OCI-LY7 (cell line): Measurements from ENCODE around the gene ENHO. TPM values are rescaled to one million over a fixed set of nuclear protein-coding genes. Genes with fewer than 3 reads are reported as not detected.

Experiments
- BruUV-seq: library from RNA; stranded (reverse); fragments of 400-500 nt; replicated peaks from 2 replicates; lab custom pipeline; 2021; lab: Mats Ljungman, UMichigan
- CTCF ChIA-PET: fragments of 300-600 bp; sonication (Branson Sonifier 250); formaldehyde crosslinking; loops from one replicate; lab custom pipeline; 2022; ENCODE audit warnings: antibody characterized with exemption; ENCODE audit not compliant: unreplicated experiment; lab: Charles Lee
- POLR2A ChIA-PET: fragments of 300-600 bp; sonication (Branson Sonifier 250); formaldehyde crosslinking; loops from one replicate; lab custom pipeline; 2022; ENCODE audit warnings: antibody characterized with exemption; lab: Charles Lee
- DNase-seq: peaks from one replicate; pipeline ENCODE4 v3.0.0-alpha.2; 2015; ENCODE audit warnings: low spot score
- H2AFZ ChIP-seq: fragments of 200-600 bp; sonication (generic), shearing (Covaris generic); 2 replicates; pipeline ENCODE4 v1.6.1; 2014; ENCODE audit warnings: mild to moderate bottlenecking, antibody characterized with exemption, low read length, moderate library complexity
- H3K27ac ChIP-seq: fragments of 200-600 bp; sonication (generic); 2 replicates; pipeline ENCODE4 v1.5.1; 2014; ENCODE audit warnings: mixed run types, low read depth, mild to moderate bottlenecking, moderate library complexity, low read length, inconsistent platforms; ENCODE audit not compliant: poor library complexity, severe bottlenecking
- H3K36me3 ChIP-seq: fragments of 200-600 bp; sonication (generic); 2 replicates; pipeline ENCODE4 v1.6.1; 2014; ENCODE audit warnings: mild to moderate bottlenecking, antibody characterized with exemption, low read length, moderate library complexity, mixed read lengths; ENCODE audit not compliant: insufficient read depth
- H3K4me1 ChIP-seq: fragments of 200-600 bp; sonication (generic); 2 replicates; pipeline ENCODE4 v1.5.1; 2014; ENCODE audit warnings: mild to moderate bottlenecking, low read length; ENCODE audit not compliant: insufficient read depth, poor library complexity, severe bottlenecking
- H3K4me2 ChIP-seq: fragments of 200-600 bp; sonication (generic); 2 replicates; pipeline ENCODE4 v1.6.1; 2014; ENCODE audit warnings: mild to moderate bottlenecking, low read length
- H3K4me3 ChIP-seq: fragments of 200-600 bp; sonication (generic); 2 replicates; pipeline ENCODE4 v1.5.1; 2014; ENCODE audit warnings: mild to moderate bottlenecking, low read depth, low read length; ENCODE audit not compliant: poor library complexity, severe bottlenecking
- H3K79me2 ChIP-seq: fragments of 200-600 bp; sonication (generic); 2 replicates; pipeline ENCODE4 v1.6.1; 2016; ENCODE audit warnings: low read depth, mild to moderate bottlenecking, low read length, moderate library complexity, mixed read lengths; ENCODE audit not compliant: insufficient read depth
- H3K9me2 ChIP-seq: fragments of 200-600 bp; sonication (generic); 2 replicates; pipeline ENCODE4 v1.6.1; 2016; ENCODE audit warnings: mild to moderate bottlenecking, low read length, mixed read lengths; ENCODE audit not compliant: insufficient read depth
- H3K9me3 ChIP-seq: fragments of 200-600 bp; sonication (generic); 2 replicates; pipeline ENCODE4 v1.6.1; 2014; ENCODE audit warnings: mild to moderate bottlenecking, mixed run types, low read length, mixed read lengths
- H4K20me1 ChIP-seq: fragments of 200-600 bp; sonication (generic); 2 replicates; pipeline ENCODE4 v1.6.1; 2014; ENCODE audit warnings: mild to moderate bottlenecking, antibody characterized with exemption, low read length, moderate library complexity, mixed read lengths; ENCODE audit not compliant: insufficient read depth
- EZH2phosphoT487 ChIP-seq: fragments of 200-600 bp; sonication (generic); IDR thresholded peaks from 2 replicates; pipeline ENCODE4 v1.6.1; 2018; ENCODE audit warnings: low read depth, borderline replicate concordance, mild to moderate bottlenecking, mixed run types, antibody characterized with exemption, low read length, moderate library complexity, mixed read lengths
- intact Hi-C: fragments of 100-400 bp; cut with micrococcal nuclease; formaldehyde crosslinking; loops from one replicate; pipeline ENCODE4 v1.10.0; 2022; ENCODE audit not compliant: unreplicated experiment
- total RNA-seq, 2 experiments: library from RNA; depleted of rRNA in 1 of 2; stranded (reverse); fragments of >200 nt in 1 of 2; shearing (Covaris generic) in 1 of 2; gene quantifications; 2 replicates each; pipeline ENCODE4 v1.2.3, GENCODE V29; 2014 to 2022
- TF ChIP-seq, protein P1 (sequence below): fragments of 200-600 bp; sonication (generic); conservative IDR thresholded peaks from 2 replicates; pipeline ENCODE4 v1.5.1; 2014; ENCODE audit warnings: mild to moderate bottlenecking, antibody characterized with exemption, low read length, moderate library complexity, mixed read lengths

ENHO gene
- total RNA-seq, 2 experiments from 2014 or later: 0.91 TPM; not detected in 1

DNA sequence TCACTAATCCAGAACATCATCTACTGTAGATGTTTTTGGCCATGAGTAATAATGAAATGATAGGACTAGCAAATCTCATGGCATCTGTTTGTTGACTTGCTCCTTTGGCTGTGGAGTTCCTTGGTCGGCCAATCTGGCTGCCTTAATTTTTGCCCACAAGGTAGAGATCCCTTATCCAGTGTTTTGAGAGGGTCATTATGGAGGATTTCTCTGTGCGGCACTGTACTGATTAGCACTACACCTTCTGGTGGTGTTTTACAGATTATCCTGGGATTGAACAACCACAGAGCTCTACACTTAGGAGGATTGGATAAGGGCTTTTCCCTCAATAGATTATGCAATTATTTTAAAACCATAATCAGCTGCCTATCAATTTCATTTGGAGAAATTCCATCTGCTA, 3.2 kb upstream of the ENHO start:
- H3K79me2 ChIP-seq: no peaks in the 10 kb centered on the region
- TF ChIP-seq, protein P1, sequence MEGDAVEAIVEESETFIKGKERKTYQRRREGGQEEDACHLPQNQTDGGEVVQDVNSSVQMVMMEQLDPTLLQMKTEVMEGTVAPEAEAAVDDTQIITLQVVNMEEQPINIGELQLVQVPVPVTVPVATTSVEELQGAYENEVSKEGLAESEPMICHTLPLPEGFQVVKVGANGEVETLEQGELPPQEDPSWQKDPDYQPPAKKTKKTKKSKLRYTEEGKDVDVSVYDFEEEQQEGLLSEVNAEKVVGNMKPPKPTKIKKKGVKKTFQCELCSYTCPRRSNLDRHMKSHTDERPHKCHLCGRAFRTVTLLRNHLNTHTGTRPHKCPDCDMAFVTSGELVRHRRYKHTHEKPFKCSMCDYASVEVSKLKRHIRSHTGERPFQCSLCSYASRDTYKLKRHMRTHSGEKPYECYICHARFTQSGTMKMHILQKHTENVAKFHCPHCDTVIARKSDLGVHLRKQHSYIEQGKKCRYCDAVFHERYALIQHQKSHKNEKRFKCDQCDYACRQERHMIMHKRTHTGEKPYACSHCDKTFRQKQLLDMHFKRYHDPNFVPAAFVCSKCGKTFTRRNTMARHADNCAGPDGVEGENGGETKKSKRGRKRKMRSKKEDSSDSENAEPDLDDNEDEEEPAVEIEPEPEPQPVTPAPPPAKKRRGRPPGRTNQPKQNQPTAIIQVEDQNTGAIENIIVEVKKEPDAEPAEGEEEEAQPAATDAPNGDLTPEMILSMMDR: no peak
- TF ChIP-seq EZH2phosphoT487: no peak
- no TSS peak for BruUV-seq
- H3K9me3 ChIP-seq: no peaks in the 10 kb centered on the region
- ChIA-PET CTCF (no interaction called here), POLR2A (no interaction called here)
- no peak overlapping the region for H3K4me2 ChIP-seq
- H3K4me1 ChIP-seq: peaks cover 12% of the 10 kb centered on the region
- DNase-seq: no peak
- H3K36me3 ChIP-seq: no peaks in the 10 kb centered on the region
- H2AFZ ChIP-seq: no peak overlapping the region
- H3K9me2 ChIP-seq: no peaks in the 10 kb centered on the region
- H4K20me1 ChIP-seq: no peaks in the 10 kb centered on the region
- intact Hi-C loops: no loop called here
- no peak overlapping the region for H3K27ac ChIP-seq
- H3K4me3 ChIP-seq: no peak overlapping the region

DNA sequence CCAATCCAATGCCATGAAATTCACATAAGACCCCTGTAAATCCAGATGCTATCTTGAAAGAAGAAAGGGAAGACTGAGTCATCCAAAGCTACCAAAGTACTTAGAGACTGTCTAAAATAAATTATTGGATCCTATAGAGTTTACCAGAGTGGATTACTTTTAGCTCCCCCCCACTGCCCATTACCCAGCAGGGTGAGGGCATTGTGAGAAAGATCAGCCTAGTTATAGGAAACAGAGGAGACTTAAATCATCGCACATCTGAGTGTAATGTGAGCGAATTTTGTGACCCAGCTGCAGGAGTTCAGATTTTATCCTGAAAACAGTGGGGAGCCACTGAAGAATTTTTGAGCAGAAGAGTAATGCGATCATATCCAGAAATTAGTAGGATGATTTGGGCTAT, 1.6 kb upstream of the ENHO start:
- DNase-seq: no peak
- no peak overlapping the region for H2AFZ ChIP-seq
- no TSS peak for BruUV-seq
- H3K79me2 ChIP-seq: no peaks in the 10 kb centered on the region
- H3K9me2 ChIP-seq: no peaks in the 10 kb centered on the region
- ChIA-PET POLR2A (no interaction called here), CTCF (no interaction called here)
- H3K4me2 ChIP-seq: no peak overlapping the region
- no peak overlapping the region for H3K4me3 ChIP-seq
- H3K36me3 ChIP-seq: no peaks in the 10 kb centered on the region
- no peak overlapping the region for H3K27ac ChIP-seq
- intact Hi-C loops: no loop called here
- peaks cover 12% of the 10 kb centered on the region for H3K4me1 ChIP-seq
- no peaks in the 10 kb centered on the region for H4K20me1 ChIP-seq
- no peaks in the 10 kb centered on the region for H3K9me3 ChIP-seq
- no peak for TF ChIP-seq EZH2phosphoT487
- TF ChIP-seq, protein P1: no peak

DNA sequence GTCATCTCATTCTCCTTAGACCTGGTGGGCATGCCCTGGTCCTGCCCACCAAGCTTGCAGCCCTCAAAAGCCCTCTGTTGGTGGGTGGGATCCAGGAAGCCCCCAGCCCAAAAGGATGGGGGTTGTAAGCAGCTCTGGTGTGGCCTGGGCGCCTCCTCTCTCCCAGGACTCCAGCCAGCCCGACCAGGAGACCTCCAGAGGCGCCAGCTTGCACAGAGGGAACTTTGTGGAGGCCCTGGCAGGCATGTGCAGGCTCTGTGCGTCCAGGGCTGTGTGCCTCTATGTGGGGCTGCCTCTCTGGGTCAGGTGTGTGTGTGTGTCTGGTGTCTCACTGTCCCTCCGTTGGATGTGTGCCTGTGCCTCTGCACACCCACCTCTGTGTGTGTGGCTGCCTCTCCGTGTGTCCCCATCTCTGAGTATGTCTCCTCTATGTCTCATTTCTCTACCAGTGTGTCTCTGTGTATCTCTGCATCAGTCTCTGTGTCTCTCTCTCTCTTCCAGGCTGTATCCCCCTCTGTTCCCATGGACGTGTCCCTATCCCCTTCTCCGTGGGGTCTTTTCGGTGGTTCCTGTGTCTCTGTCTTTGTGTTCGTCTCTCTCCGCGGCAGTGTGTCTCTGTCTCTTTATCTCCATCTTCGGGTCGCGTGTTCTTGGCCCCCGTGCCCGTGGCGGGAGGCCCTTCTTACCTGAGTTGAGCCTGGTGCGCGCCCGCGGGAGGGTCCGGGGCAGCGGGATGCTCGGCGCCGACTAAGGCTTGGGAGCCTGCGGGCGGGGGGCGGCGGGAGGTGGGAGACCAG, 501 bp downstream of the ENHO start:
- DNase-seq: no peak
- H3K9me3 ChIP-seq: no peaks in the 10 kb centered on the region
- H3K4me1 ChIP-seq: peaks cover 12% of the 10 kb centered on the region
- H3K79me2 ChIP-seq: no peaks in the 10 kb centered on the region
- CTCF ChIA-PET: no interaction called here
- no peaks in the 10 kb centered on the region for H3K36me3 ChIP-seq
- H3K4me3 ChIP-seq: peak overlapping the region; percentile 62
- no peaks in the 10 kb centered on the region for H4K20me1 ChIP-seq
- POLR2A ChIA-PET: no interaction called here
- no peaks in the 10 kb centered on the region for H3K9me2 ChIP-seq
- BruUV-seq: no TSS peak
- H2AFZ ChIP-seq: peak overlapping the region; percentile 70; the same call in 1 of the 2 replicates
- TF ChIP-seq EZH2phosphoT487: no peak
- peak overlapping the region; percentile 95 for H3K4me2 ChIP-seq
- H3K27ac ChIP-seq: no peak overlapping the region
- intact Hi-C loops: no loop called here
